ENCODE data around the gene CFLAR. TPM values are rescaled to one million over a fixed set of nuclear protein-coding genes. Genes with fewer than 3 reads are reported as not detected.

Gene CFLAR
- total RNA-seq, 2 donors from 2014 or later, result 140 to 142 TPM

DNA sequence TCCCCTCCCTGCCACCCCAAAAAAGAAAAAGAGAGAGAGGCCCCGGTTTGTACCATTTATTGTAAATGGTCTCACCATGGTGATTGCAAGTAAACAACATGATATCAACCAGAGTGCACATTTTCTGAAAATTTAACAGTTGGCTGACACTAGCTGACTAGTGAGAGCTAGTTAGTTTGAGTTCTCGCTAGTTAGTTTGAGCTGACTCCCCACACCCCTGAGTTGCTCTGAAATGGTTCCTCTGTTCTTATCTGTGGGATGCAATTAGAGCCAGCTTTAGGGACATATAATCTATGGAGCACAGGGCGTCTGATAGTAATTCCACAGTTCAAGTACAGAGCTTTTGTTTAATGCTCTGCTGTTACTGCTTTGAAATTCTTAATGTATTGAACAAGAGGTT lies 80.0 kb downstream of the CFLAR start:
- intact Hi-C loops (cut with DNase I), result no loop called here
- DNase-seq (ENCODE audit: low spot score), result no peak

- DNase-seq (ENCODE audit: low spot score), result no peak
- intact Hi-C loops (cut with DNase I), result no loop called here
Observed at GRCh38 chr2:201196803-201197202, 80.8 kb downstream of the CFLAR start.

- no peak for DNase-seq (ENCODE audit: low spot score)
- intact Hi-C loops (cut with DNase I), result no loop called here
Observed at GRCh38 chr2:201197781-201198180, 81.8 kb downstream of the CFLAR start.

GRCh38 chr2:201199847-201200246 lies 83.9 kb downstream of the CFLAR start:
- intact Hi-C loops (cut with DNase I), result no loop called here
- no peak for DNase-seq (ENCODE audit: low spot score)

GRCh38 chr2:201200345-201200744 lies 84.4 kb downstream of the CFLAR start:
- DNase-seq (ENCODE audit: low spot score), result no peak
- intact Hi-C loops (cut with DNase I), result no loop called here

GRCh38 chr2:201201371-201201770 lies 85.4 kb downstream of the CFLAR start:
- no peak for DNase-seq (ENCODE audit: low spot score)
- intact Hi-C loops (cut with DNase I), result no loop called here

DNA sequence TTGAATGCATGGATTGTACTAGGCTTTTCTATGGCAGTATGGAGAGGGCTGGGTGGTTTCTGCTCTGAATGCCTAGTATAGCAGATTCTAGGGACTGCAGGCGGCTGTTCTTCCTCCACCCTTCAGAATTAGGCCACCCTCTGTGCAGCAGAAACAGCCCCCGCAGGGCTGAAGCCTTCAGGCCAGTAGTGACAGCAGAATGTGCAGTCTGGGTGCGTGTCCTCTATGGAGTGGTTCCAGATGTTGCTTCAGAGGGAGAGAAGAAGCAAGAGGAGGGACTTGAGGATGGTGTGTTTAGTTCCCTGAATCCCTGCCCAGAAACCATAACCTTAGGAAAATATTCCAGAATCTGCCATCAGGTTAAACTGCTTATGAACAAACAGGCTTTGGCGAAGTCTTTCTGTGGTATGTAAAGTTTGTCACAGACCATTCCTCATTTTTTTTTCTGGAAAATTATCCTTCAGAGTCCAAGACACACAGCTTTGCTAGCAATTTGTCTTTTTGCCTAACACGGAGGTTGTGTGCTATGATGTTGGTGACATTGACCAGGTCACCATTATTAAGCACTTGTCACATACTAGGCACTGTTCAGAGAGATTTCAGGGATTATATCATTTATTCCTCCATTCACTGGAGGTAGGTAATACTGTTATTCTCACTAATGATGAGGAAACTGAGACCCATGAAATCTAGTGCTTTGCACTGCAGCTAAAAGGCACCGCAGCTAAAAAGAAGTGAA lies 88.1 kb downstream of the CFLAR start:
- DNase-seq (ENCODE audit: low spot score), result no peak
- intact Hi-C loops (cut with DNase I), result no loop called here

- no peak for DNase-seq (ENCODE audit: low spot score)
- intact Hi-C loops (cut with DNase I), result no loop called here
Observed at GRCh38 chr2:201204655-201205514, 88.9 kb downstream of the CFLAR start.

GRCh38 chr2:201205515-201205849 lies 89.5 kb downstream of the CFLAR start:
- DNase-seq (ENCODE audit: low spot score), result no peak
- intact Hi-C loops (cut with DNase I), result no loop called here

DNA sequence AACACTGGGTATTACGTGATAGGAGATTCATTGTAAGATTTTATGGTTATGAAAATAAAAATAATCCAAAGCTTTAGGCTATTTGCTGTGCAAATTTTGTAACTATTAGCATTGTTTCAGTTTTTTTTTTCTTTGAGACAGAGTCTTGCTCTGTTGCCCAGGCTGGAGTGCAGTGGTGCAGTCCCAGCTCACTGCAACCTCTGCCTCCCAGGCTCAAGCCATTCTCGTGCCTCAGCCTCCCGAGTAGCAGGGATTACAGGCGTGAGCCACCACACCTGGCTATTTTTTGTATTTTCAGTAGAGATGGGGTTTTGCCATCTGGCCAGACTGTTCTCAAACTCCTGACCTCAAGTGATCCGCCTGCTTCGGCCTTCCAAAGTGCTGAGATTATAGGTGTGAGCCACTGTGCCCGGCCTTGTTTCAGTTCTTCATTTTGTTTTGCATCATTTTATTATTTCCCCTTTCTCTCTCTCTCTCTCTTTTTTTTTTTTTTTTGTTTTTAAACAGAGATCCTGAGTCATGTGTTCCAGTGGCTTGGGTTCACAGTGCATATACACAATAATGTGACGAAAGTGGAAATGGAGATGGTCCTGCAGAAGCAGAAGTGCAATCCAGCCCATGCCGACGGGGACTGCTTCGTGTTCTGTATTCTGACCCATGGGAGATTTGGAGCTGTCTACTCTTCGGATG lies 92.7 kb downstream of the CFLAR start:
- intact Hi-C loops (cut with DNase I), result loop anchor here in 1 of 2 donors (1.0 kb wide), 1 partner anchor 11 kb away; no protein-coding TSS in a partner anchor
- no peak for DNase-seq (ENCODE audit: low spot score)

GRCh38 chr2:201215963-201216362 lies 100.0 kb downstream of the CFLAR start:
- DNase-seq (ENCODE audit: low spot score), result no peak
- intact Hi-C loops (cut with DNase I), result no loop called here

- DNase-seq (ENCODE audit: low spot score), result no peak
- intact Hi-C loops (cut with DNase I), result no loop called here
Observed at GRCh38 chr2:201216918-201217317, 101.0 kb downstream of the CFLAR start.

DNA sequence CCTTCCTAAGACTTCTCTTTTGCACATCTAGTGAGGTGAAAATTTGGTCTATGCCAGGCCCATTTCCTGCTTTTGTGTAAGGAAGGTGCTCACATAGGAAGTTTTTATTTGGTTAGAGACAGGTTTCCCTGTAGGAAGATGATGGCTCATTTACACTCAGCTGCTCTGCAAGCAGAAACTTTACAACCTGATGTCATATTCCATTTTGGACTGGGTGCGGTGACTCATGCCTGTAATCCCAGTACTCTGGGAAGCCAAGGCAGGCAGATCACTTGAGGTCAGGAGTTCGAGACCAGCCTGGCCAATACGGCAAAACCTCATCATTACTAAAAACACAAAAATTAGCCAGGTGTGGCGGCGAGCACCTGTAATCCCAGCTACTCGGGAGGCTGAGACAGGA lies 102.8 kb downstream of the CFLAR start:
- no peak for DNase-seq (ENCODE audit: low spot score)
- intact Hi-C loops (cut with DNase I), result loop anchor here in 1 of 2 donors (1.0 kb wide), 1 partner anchor 10 kb away; no protein-coding TSS in a partner anchor

GRCh38 chr2:201219328-201220096 lies 103.5 kb downstream of the CFLAR start:
- intact Hi-C loops (cut with DNase I), result loop anchor here in 1 of 2 donors (1.0 kb wide), 1 partner anchor 11 kb away; no protein-coding TSS in a partner anchor
- no peak for DNase-seq (ENCODE audit: low spot score)

- intact Hi-C loops (cut with DNase I), result no loop called here
- no peak for DNase-seq (ENCODE audit: low spot score)
Observed at GRCh38 chr2:201220102-201220570, 104.2 kb downstream of the CFLAR start.

DNA sequence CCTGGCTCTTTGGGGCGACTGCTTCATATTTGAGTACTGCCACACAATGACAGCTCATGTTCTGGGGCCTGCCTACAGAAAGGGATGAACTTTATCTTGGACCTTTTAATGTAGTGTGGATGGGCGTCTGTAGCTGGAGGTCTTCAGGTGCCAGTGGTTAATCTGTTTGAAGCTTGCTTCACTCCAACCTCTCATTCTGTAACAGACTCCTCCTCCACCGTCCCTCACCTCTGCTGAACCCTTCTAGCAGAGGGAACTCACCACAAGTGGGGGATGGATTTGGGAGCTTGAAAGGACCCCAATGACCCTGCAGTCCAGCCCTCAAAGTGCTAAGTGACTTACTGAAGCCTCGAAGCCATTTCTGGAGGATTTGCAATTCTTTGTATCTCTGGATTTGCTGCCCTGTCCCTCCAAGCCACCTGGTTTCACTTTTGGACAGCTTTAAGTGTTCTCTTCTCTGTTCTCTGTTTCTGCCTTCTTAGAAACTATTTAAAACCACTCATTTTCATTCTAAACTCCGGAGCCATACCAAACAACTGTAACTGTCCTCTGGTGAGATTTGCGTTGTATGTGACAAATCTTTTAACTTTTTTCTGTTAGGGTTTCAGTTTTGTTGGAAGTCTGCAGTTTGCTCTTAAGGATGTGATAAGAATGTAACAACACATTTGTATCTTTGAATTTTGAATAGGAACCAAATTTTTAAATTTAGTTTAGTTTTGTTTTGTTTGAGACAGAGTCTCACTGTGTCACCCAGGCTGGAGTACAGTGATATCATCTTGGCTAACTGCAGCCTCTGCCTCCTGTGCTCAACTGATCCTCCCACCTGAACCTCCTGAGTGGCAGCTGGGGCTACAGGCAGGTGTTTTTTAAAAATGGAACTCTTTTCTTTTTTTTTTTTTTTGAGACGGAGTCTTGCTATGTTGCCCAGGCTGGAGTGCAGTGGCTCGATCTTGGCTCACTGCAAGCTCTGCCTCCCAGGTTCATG lies 107.4 kb downstream of the CFLAR start:
- intact Hi-C loops (cut with DNase I), result no loop called here
- DNase-seq (ENCODE audit: low spot score), result no peak
